Stimulated activated CD4-positive, alpha-beta T cell treated with anti-CD3 and anti-CD28 coated beads, Interleukin-12 subunit alpha, Interleukin-12 subunit beta, amount 100 ng/mL, for 4 hours (primary cell): ENCODE measurements around the gene CPB1.

Source experiments
- DNase-seq: peaks from one replicate; pipeline ENCODE4 v3.0.0-alpha.2; 2020

CPB1 gene

GRCh38 chr3:148889828-148890227 lies 62.2 kb downstream of the CPB1 start:
- no peak for DNase-seq

DNA sequence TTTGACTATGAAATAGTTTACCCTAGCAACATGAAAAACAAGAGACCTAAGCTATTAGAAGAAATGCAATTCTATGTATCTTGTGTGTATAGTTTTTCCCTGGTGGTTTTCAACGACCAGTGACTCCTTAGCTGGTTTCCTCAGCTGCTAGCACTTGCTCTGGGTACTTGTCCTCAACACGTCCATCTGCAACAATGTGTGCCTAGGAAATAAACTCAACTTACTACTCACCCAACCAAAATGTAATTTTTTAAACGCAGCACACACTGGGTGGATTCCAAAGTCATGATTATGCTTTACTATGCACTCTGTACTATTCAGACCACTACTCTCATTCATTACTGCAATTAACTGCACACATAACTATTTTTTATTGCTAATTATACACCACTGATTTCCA lies 68.5 kb downstream of the CPB1 start:
- DNase-seq, result no peak

- no peak for DNase-seq
Measured at GRCh38 chr3:148901987-148902791, 74.6 kb downstream of the CPB1 start.

DNA sequence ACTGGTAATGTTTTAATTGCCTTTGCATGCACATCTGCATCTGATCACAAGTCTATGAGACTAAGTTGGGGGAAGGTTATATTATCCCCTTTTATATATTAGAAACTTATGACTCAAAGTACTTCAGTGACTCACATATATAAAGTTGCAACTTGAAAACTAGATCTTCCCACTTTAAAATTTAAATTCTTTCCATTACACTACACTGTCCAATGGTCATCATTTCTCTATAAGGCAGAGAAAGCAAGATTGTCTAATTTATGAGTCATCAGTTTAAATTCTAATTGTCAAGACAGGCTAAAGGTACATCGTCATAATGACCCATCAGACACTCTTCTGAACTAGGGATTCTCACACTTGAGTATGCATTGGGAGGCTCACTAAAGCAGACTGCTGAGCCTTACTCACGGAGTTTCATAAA lies 75.4 kb downstream of the CPB1 start:
- DNase-seq, result no peak

DNA sequence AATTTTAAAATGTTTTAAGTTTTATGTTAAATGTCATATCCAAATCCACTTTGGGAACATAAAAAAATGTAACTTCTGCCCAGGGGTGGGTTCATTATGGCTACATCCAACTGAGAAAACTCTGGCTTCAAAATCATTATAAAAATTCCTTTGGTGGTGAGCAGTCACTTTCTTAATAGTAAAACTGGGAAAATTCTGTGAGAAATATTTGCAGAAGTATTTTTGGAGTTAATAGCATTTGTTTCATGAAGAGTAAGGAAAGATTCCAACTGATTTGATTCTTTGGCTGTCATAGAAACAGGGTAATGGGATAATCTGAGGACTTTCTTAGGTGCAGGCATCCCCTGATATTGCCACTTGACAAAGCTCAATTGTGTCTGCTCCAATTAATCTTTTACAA lies 76.3 kb downstream of the CPB1 start:
- no peak for DNase-seq

GRCh38 chr3:148906667-148907066 lies 79.1 kb downstream of the CPB1 start:
- DNase-seq, result no peak
